Activated B cell treated with CpG ODN at 0.5 μM for 24 hours (primary cell): ENCODE results near the gene FAM32A. TPM values are rescaled to one million over a fixed set of nuclear protein-coding genes. Genes with fewer than 3 reads are reported as not detected.

Experiments used
- ATAC-seq: fragments of 200-7000 bp; cut with Tn5 transposase; one replicate; pipeline ENCODE4 v1.10.0; 2021; ENCODE audit warnings: low read depth, mild to moderate bottlenecking, moderate library complexity
- CTCF ChIA-PET: fragments of 350-600 bp; sonication (Branson Sonifier 250); formaldehyde crosslinking; loops from one replicate; lab custom pipeline; 2021; ENCODE audit warnings: antibody characterized with exemption; lab: Charles Lee
- POLR2A ChIA-PET: fragments of 350-600 bp; sonication (Branson Sonifier 250); formaldehyde crosslinking; loops from one replicate; lab custom pipeline; 2021; ENCODE audit warnings: antibody characterized with exemption; lab: Charles Lee
- DNase-seq: peaks from one replicate; pipeline ENCODE4 v3.0.0; 2022
- H3K27ac Mint-ChIP-seq: one replicate; pipeline ENCODE4 v1.8.0; 2020; ENCODE audit warnings: mixed read lengths
- H3K27me3 Mint-ChIP-seq: one replicate; pipeline ENCODE4 v1.8.0; 2021; ENCODE audit warnings: mixed read lengths
- H3K36me3 Mint-ChIP-seq: one replicate; pipeline ENCODE4 v1.8.0; 2021; ENCODE audit warnings: low read depth, mixed read lengths
- H3K4me1 Mint-ChIP-seq: one replicate; pipeline ENCODE4 v1.8.0; 2021; ENCODE audit warnings: mixed read lengths
- H3K4me3 Mint-ChIP-seq: one replicate; pipeline ENCODE4 v1.8.0; 2020; ENCODE audit warnings: mild to moderate bottlenecking, mixed read lengths
- H3K9me3 Mint-ChIP-seq: one replicate; pipeline ENCODE4 v1.8.0; 2020; ENCODE audit warnings: mixed read lengths
- intact Hi-C: fragments of 100-400 bp; cut with micrococcal nuclease; formaldehyde crosslinking; loops from one replicate; pipeline ENCODE4 v1.15.1; 2024
- total RNA-seq: library from RNA; stranded (reverse); gene quantifications from 2 replicates; pipeline ENCODE4 v1.2.3, GENCODE V29; 2022
- TF ChIP-seq, protein P1 (sequence below): fragments of 200-600 bp; IDR thresholded peaks from one replicate; pipeline ENCODE4 v1.8.0; 2022; ENCODE audit warnings: antibody characterized with exemption, mild to moderate bottlenecking

FAM32A gene
- total RNA-seq, 1 donor from 2014 or later, result 52.2 TPM

- Mint-ChIP-seq H3K4me1 (no peaks in the 10 kb centered on the region), H3K4me3 (no peak overlapping the region), H3K36me3 (peaks cover 80% of the 10 kb centered on the region), H3K27ac (no peak overlapping the region), H3K27me3 (no peaks in the 10 kb centered on the region), H3K9me3 (peaks cover 6% of the 10 kb centered on the region)
- DNase-seq, result no peak
- POLR2A ChIA-PET, result no interaction called here
- CTCF ChIA-PET, result no interaction called here
- intact Hi-C loops, result no loop called here
- TF ChIP-seq, protein P1, sequence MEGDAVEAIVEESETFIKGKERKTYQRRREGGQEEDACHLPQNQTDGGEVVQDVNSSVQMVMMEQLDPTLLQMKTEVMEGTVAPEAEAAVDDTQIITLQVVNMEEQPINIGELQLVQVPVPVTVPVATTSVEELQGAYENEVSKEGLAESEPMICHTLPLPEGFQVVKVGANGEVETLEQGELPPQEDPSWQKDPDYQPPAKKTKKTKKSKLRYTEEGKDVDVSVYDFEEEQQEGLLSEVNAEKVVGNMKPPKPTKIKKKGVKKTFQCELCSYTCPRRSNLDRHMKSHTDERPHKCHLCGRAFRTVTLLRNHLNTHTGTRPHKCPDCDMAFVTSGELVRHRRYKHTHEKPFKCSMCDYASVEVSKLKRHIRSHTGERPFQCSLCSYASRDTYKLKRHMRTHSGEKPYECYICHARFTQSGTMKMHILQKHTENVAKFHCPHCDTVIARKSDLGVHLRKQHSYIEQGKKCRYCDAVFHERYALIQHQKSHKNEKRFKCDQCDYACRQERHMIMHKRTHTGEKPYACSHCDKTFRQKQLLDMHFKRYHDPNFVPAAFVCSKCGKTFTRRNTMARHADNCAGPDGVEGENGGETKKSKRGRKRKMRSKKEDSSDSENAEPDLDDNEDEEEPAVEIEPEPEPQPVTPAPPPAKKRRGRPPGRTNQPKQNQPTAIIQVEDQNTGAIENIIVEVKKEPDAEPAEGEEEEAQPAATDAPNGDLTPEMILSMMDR, result no peak
- no peak for ATAC-seq
These were observed 40.3 kb downstream of the FAM32A start for GRCh38 chr19:16225279-16226183.

GRCh38 chr19:16226184-16226591 lies 41.0 kb downstream of the FAM32A start:
- Mint-ChIP-seq H3K27ac (no peak overlapping the region), H3K4me3 (no peak overlapping the region), H3K9me3 (peaks cover 3% of the 10 kb centered on the region), H3K27me3 (no peaks in the 10 kb centered on the region), H3K36me3 (peaks cover 78% of the 10 kb centered on the region), H3K4me1 (no peaks in the 10 kb centered on the region)
- ATAC-seq (no peak), DNase-seq (no peak)
- CTCF ChIA-PET, result no interaction called here
- intact Hi-C loops, result no loop called here
- TF ChIP-seq, protein P1, result no peak
- POLR2A ChIA-PET, result no interaction called here

- intact Hi-C loops, result no loop called here
- TF ChIP-seq, protein P1, result no peak
- Mint-ChIP-seq H3K27me3 (no peaks in the 10 kb centered on the region), H3K36me3 (peaks cover 78% of the 10 kb centered on the region), H3K9me3 (peaks cover 3% of the 10 kb centered on the region), H3K4me3 (no peak overlapping the region), H3K4me1 (no peaks in the 10 kb centered on the region), H3K27ac (no peak overlapping the region)
- POLR2A ChIA-PET, result no interaction called here
- DNase-seq (no peak), ATAC-seq (no peak)
- CTCF ChIA-PET, result no interaction called here
These were observed 41.9 kb downstream of the FAM32A start for GRCh38 chr19:16226878-16227836.

DNA sequence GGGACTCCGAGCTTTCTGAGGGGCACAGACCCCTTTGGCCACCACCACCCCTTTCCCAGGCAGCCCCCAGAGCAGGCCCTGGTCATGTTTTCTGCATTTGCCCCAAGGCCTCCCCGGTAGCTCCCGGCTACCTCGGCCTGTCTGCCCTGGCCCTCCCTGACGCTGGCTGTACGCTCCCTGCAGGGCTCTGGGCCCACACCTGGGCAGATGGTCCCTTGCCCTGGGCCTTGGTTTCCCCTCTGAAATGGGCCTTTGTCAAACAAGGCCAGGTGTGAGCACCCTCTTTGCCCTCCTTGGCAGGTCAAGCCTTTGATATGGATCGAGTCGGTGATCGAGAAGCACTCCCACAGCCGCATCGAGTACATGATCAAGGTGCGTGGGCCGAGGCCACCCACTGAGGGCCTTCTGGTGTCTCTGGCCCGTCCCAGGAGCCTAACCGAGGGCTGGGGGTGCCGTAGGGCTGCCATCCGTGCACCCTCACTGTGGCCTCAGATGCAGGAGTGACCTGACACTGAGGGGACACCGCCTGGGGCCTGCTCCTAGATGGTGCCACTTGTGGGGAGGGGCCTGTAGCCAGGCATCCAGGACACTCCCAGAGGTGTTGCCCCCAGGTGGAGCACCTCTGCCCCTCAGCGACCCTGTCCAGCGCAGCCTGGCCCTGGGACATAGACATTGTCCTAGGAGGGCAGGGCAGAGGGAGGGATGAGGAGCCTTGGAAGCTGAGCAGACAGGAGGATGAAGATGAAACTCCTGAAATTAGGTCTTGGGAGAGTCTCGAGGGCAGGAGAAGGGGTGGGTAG lies 42.8 kb downstream of the FAM32A start:
- TF ChIP-seq, protein P1, result no peak
- peaks cover under 1% of the 10 kb centered on the region for H3K9me3 Mint-ChIP-seq
- DNase-seq (no peak), ATAC-seq (no peak)
- H3K27me3 Mint-ChIP-seq, result no peaks in the 10 kb centered on the region
- peaks cover 77% of the 10 kb centered on the region for H3K36me3 Mint-ChIP-seq
- POLR2A ChIA-PET, result no interaction called here
- CTCF ChIA-PET, result no interaction called here
- no peaks in the 10 kb centered on the region for H3K4me1 Mint-ChIP-seq
- H3K27ac Mint-ChIP-seq, result no peak overlapping the region
- no peak overlapping the region for H3K4me3 Mint-ChIP-seq
- intact Hi-C loops, result no loop called here
